BE2C (cell line): ENCODE results near the gene FAM107B.

Source experiments
- DNase-seq: peaks from one replicate; pipeline ENCODE4 v3.0.0-alpha.2; 2020
- H3K27me3 ChIP-seq: fragments of 250-450 bp; sonication (Bioruptor Pico); 2 replicates; pipeline ENCODE4 v1.5.1; 2020; ENCODE audit warnings: mild to moderate bottlenecking
- H3K36me3 ChIP-seq: fragments of 250-450 bp; sonication (Bioruptor Pico); 2 replicates; pipeline ENCODE4 v1.5.1; 2020; ENCODE audit warnings: mild to moderate bottlenecking
- H3K4me1 ChIP-seq: fragments of 250-450 bp; sonication (Bioruptor Pico); 2 replicates; pipeline ENCODE4 v1.5.1; 2020
- H3K4me3 ChIP-seq: 2 replicates; pipeline ENCODE4 v1.5.1; 2011; ENCODE audit warnings: low read depth, low read length
- H3K9me3 ChIP-seq: fragments of 250-450 bp; sonication (Bioruptor Pico); 2 replicates; pipeline ENCODE4 v1.5.1; 2020
- CTCF ChIP-seq: IDR thresholded peaks from 2 replicates; pipeline ENCODE4 v1.5.1; 2012; ENCODE audit warnings: mild to moderate bottlenecking, low read depth, low read length

Gene FAM107B

GRCh38 chr10:14528450-14528849 is 246.2 kb downstream of the FAM107B start:
- no peak for DNase-seq
- no peaks in the 10 kb centered on the region for H3K9me3 ChIP-seq
- peaks cover 18% of the 10 kb centered on the region for H3K36me3 ChIP-seq
- TF ChIP-seq CTCF: no peak
- no peak overlapping the region for H3K4me3 ChIP-seq
- no peaks in the 10 kb centered on the region for H3K27me3 ChIP-seq
- H3K4me1 ChIP-seq: no peaks in the 10 kb centered on the region

- Histone ChIP-seq H3K9me3 (no peaks in the 10 kb centered on the region), H3K36me3 (peaks cover 18% of the 10 kb centered on the region), H3K4me1 (no peaks in the 10 kb centered on the region), H3K27me3 (no peaks in the 10 kb centered on the region), H3K4me3 (no peak overlapping the region)
- TF ChIP-seq CTCF: no peak
- no peak for DNase-seq
Observed at GRCh38 chr10:14527915-14528314, 246.8 kb downstream of the FAM107B start.

- H3K9me3 ChIP-seq: no peaks in the 10 kb centered on the region
- H3K27me3 ChIP-seq: no peaks in the 10 kb centered on the region
- no peak for DNase-seq
- TF ChIP-seq CTCF: no peak
- H3K4me3 ChIP-seq: no peak overlapping the region
- peaks cover 18% of the 10 kb centered on the region for H3K36me3 ChIP-seq
- H3K4me1 ChIP-seq: no peaks in the 10 kb centered on the region
Observed at GRCh38 chr10:14527134-14527844, 247.4 kb downstream of the FAM107B start.

GRCh38 chr10:14526326-14526725 is 248.4 kb downstream of the FAM107B start:
- no peak for TF ChIP-seq CTCF
- Histone ChIP-seq H3K4me1 (no peaks in the 10 kb centered on the region), H3K27me3 (no peaks in the 10 kb centered on the region), H3K9me3 (no peaks in the 10 kb centered on the region), H3K4me3 (no peak overlapping the region), H3K36me3 (peaks cover 19% of the 10 kb centered on the region)
- DNase-seq: no peak

- no peak for DNase-seq
- H3K36me3 ChIP-seq: peaks cover 30% of the 10 kb centered on the region
- no peaks in the 10 kb centered on the region for H3K9me3 ChIP-seq
- H3K4me3 ChIP-seq: no peak overlapping the region
- no peak for TF ChIP-seq CTCF
- H3K4me1 ChIP-seq: no peaks in the 10 kb centered on the region
- H3K27me3 ChIP-seq: no peaks in the 10 kb centered on the region
Observed at GRCh38 chr10:14524691-14525324, 249.9 kb downstream of the FAM107B start.

GRCh38 chr10:14523286-14523685 is 251.4 kb downstream of the FAM107B start:
- DNase-seq: no peak

More at GRCh38 chr10:14523286-14523685, 251.4 kb downstream of the FAM107B start:
- H3K27me3 ChIP-seq: no peaks in the 10 kb centered on the region
- H3K4me1 ChIP-seq: no peaks in the 10 kb centered on the region
- no peak for TF ChIP-seq CTCF
- H3K4me3 ChIP-seq: no peak overlapping the region
- H3K36me3 ChIP-seq: peaks cover 26% of the 10 kb centered on the region
- H3K9me3 ChIP-seq: no peaks in the 10 kb centered on the region
